Mesendoderm (in vitro differentiated cells): ENCODE data around the gene SRCIN1.
A peak's percentile ranks its signal among the peaks of the same experiment; 100 is the strongest.

Experiments used
- DNase-seq: peaks from one replicate; pipeline ENCODE4 v3.0.0; 2013
- H2AK5ac ChIP-seq: 2 replicates; pipeline ENCODE4 v1.6.1; 2013; ENCODE audit warnings: low read length, inconsistent platforms
- H2BK120ac ChIP-seq: 2 replicates; pipeline ENCODE4 v1.6.1; 2013; ENCODE audit warnings: low read depth, mild to moderate bottlenecking, low read length, moderate library complexity, mixed read lengths
- H2BK15ac ChIP-seq: replicated peaks from 2 replicates; pipeline ENCODE4 v1.6.1; 2013; ENCODE audit warnings: low read depth, mild to moderate bottlenecking, moderate library complexity
- H2BK5ac ChIP-seq: 2 replicates; pipeline ENCODE4 v1.6.1; 2013; ENCODE audit warnings: low read length, inconsistent platforms
- H3K18ac ChIP-seq: 2 replicates; pipeline ENCODE4 v1.6.1; 2013; ENCODE audit warnings: mild to moderate bottlenecking, low read length, mixed read lengths
- H3K23ac ChIP-seq: one replicate; pipeline ENCODE4 v1.6.1; 2013; ENCODE audit warnings: low read length
- H3K27ac ChIP-seq: 2 replicates; pipeline ENCODE4 v1.5.1; 2013; ENCODE audit warnings: low read depth, mild to moderate bottlenecking, inconsistent platforms, low read length, moderate library complexity
- H3K27me3 ChIP-seq: 2 replicates; pipeline ENCODE4 v1.6.1; 2013; ENCODE audit warnings: low read length, control low read depth, mild to moderate bottlenecking, inconsistent platforms; ENCODE audit not compliant: insufficient read depth, poor library complexity
- H3K36me3 ChIP-seq: 2 replicates; pipeline ENCODE4 v1.6.1; 2013; ENCODE audit warnings: low read length, inconsistent platforms; ENCODE audit not compliant: control insufficient read depth, insufficient read depth
- H3K4ac ChIP-seq: one replicate; pipeline ENCODE4 v1.6.1; 2013; ENCODE audit warnings: low read depth, mild to moderate bottlenecking, low read length, moderate library complexity
- H3K4me1 ChIP-seq: 2 replicates; pipeline ENCODE4 v1.6.1; 2013; ENCODE audit warnings: low read depth, low read length, inconsistent platforms; ENCODE audit not compliant: control insufficient read depth
- H3K4me2 ChIP-seq: 2 replicates; pipeline ENCODE4 v1.6.1; 2013; ENCODE audit warnings: low read length
- H3K4me3 ChIP-seq: 2 replicates; pipeline ENCODE4 v1.5.1; 2013; ENCODE audit warnings: mild to moderate bottlenecking, low read length
- H3K56ac ChIP-seq: one replicate; pipeline ENCODE4 v1.6.1; 2013; ENCODE audit warnings: low read length
- H3K79me1 ChIP-seq: 2 replicates; pipeline ENCODE4 v1.6.1; 2013; ENCODE audit warnings: low read length, inconsistent platforms
- H3K79me2 ChIP-seq: 2 replicates; pipeline ENCODE4 v1.6.1; 2013; ENCODE audit warnings: mild to moderate bottlenecking, low read length; ENCODE audit not compliant: control insufficient read depth, insufficient read depth
- H3K9ac ChIP-seq: 2 replicates; pipeline ENCODE4 v1.6.1; 2013; ENCODE audit warnings: low read length, inconsistent platforms
- H4K5ac ChIP-seq: one replicate; pipeline ENCODE4 v1.6.1; 2013; ENCODE audit warnings: low read length
- H4K8ac ChIP-seq: one replicate; pipeline ENCODE4 v1.6.1; 2013; ENCODE audit warnings: low read depth, mild to moderate bottlenecking, control low read depth, low read length, moderate library complexity
- WGBS: extraction: QIAGEN DNeasy Blood & Tissue Kit; methylation state at CpG from one replicate; pipeline ENCODE4 v1.1.7; 2013; ENCODE audit warnings: low lambda C conversion rate, missing lambda C conversion rate; ENCODE audit not compliant: insufficient coverage; ENCODE audit errors: extremely low coverage; 5-methylcytosine and 5-hydroxymethylcytosine counted together

SRCIN1 gene

GRCh38 chr17:38613525-38613980 lies 7.8 kb upstream of the SRCIN1 start:
- no peak for DNase-seq
- Histone ChIP-seq H3K79me1 (no peaks in the 10 kb centered on the region), H3K27ac (no peak overlapping the region), H2BK15ac (no peak overlapping the region), H2BK120ac (no peak overlapping the region), H2BK5ac (no peak overlapping the region), H4K8ac (no peak overlapping the region), H3K27me3 (no peaks in the 10 kb centered on the region), H3K4me3 (no peak overlapping the region), H3K79me2 (no peaks in the 10 kb centered on the region), H3K23ac (no peak overlapping the region), H3K36me3 (no peaks in the 10 kb centered on the region), H3K4me2 (no peak overlapping the region), H3K9ac (no peak overlapping the region), H2AK5ac (no peak overlapping the region), H3K4me1 (peaks cover 7% of the 10 kb centered on the region), H3K18ac (no peak overlapping the region), H4K5ac (no peak overlapping the region), H3K56ac (no peak overlapping the region), H3K4ac (no peak overlapping the region)
- WGBS, result no CpG with 5 or more reads among the region's 2 CpGs

GRCh38 chr17:38611872-38612376 lies 6.2 kb upstream of the SRCIN1 start:
- Histone ChIP-seq H3K4ac (no peak overlapping the region), H4K5ac (no peak overlapping the region), H2BK15ac (no peak overlapping the region), H3K56ac (no peak overlapping the region), H3K4me2 (no peak overlapping the region), H2BK5ac (no peak overlapping the region), H3K79me1 (no peaks in the 10 kb centered on the region), H3K4me3 (no peak overlapping the region), H3K27ac (no peak overlapping the region), H2AK5ac (no peak overlapping the region), H2BK120ac (no peak overlapping the region), H3K4me1 (peaks cover 7% of the 10 kb centered on the region), H3K9ac (no peak overlapping the region), H3K79me2 (no peaks in the 10 kb centered on the region), H3K23ac (no peak overlapping the region), H4K8ac (no peak overlapping the region), H3K36me3 (no peaks in the 10 kb centered on the region), H3K27me3 (no peaks in the 10 kb centered on the region), H3K18ac (no peak overlapping the region)
- DNase-seq, result no peak
- WGBS, result no CpG with 5 or more reads among the region's 6 CpGs

- Histone ChIP-seq H3K27me3 (no peaks in the 10 kb centered on the region), H2BK120ac (no peak overlapping the region), H3K56ac (no peak overlapping the region), H4K8ac (no peak overlapping the region), H3K27ac (no peak overlapping the region), H3K79me2 (no peaks in the 10 kb centered on the region), H3K4me2 (no peak overlapping the region), H2BK5ac (no peak overlapping the region), H3K4ac (no peak overlapping the region), H2AK5ac (no peak overlapping the region), H2BK15ac (no peak overlapping the region), H3K4me3 (no peak overlapping the region), H3K18ac (no peak overlapping the region), H3K9ac (no peak overlapping the region), H3K4me1 (peaks cover 7% of the 10 kb centered on the region), H3K36me3 (no peaks in the 10 kb centered on the region), H4K5ac (no peak overlapping the region), H3K79me1 (no peaks in the 10 kb centered on the region), H3K23ac (no peak overlapping the region)
- WGBS, result no CpG with 5 or more reads among the region's 11 CpGs
- DNase-seq, result no peak
These were observed 5.5 kb upstream of the SRCIN1 start for GRCh38 chr17:38611070-38611786.

GRCh38 chr17:38609280-38610031 lies 3.7 kb upstream of the SRCIN1 start:
- Histone ChIP-seq H4K5ac (no peak overlapping the region), H2AK5ac (no peak overlapping the region), H3K23ac (no peak overlapping the region), H3K27me3 (no peaks in the 10 kb centered on the region), H2BK15ac (no peak overlapping the region), H3K56ac (no peak overlapping the region), H2BK5ac (no peak overlapping the region), H4K8ac (no peak overlapping the region), H3K27ac (peak overlapping the region; percentile 16), H3K36me3 (no peaks in the 10 kb centered on the region), H3K79me1 (no peaks in the 10 kb centered on the region), H3K4me3 (no peak overlapping the region), H3K4me2 (peak overlapping the region; percentile 14), H3K4ac (no peak overlapping the region), H3K18ac (no peak overlapping the region), H3K9ac (no peak overlapping the region), H3K4me1 (peaks cover 7% of the 10 kb centered on the region), H3K79me2 (no peaks in the 10 kb centered on the region), H2BK120ac (no peak overlapping the region)
- peak; percentile 93 for DNase-seq
- no CpG with 5 or more reads among the region's 9 CpGs for WGBS

GRCh38 chr17:38608648-38609047 lies 2.9 kb upstream of the SRCIN1 start:
- no peak overlapping the region for H2BK5ac ChIP-seq
- no peak overlapping the region for H3K4me2 ChIP-seq
- H2AK5ac ChIP-seq, result no peak overlapping the region
- no peaks in the 10 kb centered on the region for H3K36me3 ChIP-seq
- H4K5ac ChIP-seq, result no peak overlapping the region
- H3K27ac ChIP-seq, result no peak overlapping the region
- no peak overlapping the region for H3K23ac ChIP-seq
- no peak overlapping the region for H3K9ac ChIP-seq
- peaks cover 3% of the 10 kb centered on the region for H3K27me3 ChIP-seq
- H2BK120ac ChIP-seq, result no peak overlapping the region
- no peaks in the 10 kb centered on the region for H3K79me1 ChIP-seq
- H3K18ac ChIP-seq, result no peak overlapping the region
- no peak for DNase-seq
- WGBS, result no CpG with 5 or more reads among the region's 4 CpGs
- H4K8ac ChIP-seq, result no peak overlapping the region
- peak overlapping the region; percentile 24 for H3K4ac ChIP-seq
- no peaks in the 10 kb centered on the region for H3K79me2 ChIP-seq
- peaks cover 7% of the 10 kb centered on the region for H3K4me1 ChIP-seq
- H2BK15ac ChIP-seq, result no peak overlapping the region
- peak overlapping the region; percentile 57 for H3K56ac ChIP-seq
- no peak overlapping the region for H3K4me3 ChIP-seq
